Naive thymus-derived CD8-positive, alpha-beta T cell (primary cell): ENCODE results near the gene SLC9B2. TPM values are rescaled to one million over a fixed set of nuclear protein-coding genes. Genes with fewer than 3 reads are reported as not detected.

ENCODE experiments used
- ATAC-seq, 2 donors: fragments of 150-1000 bp; cut with Tn5 transposase in 1 of 2; sonication (Bioruptor Pico), chemical (Tn5 transposase) in 1 of 2; 1 replicate in 1 of 2; 2 replicates in 1 of 2; pipeline ENCODE4 v1.10.0; 2021; ENCODE audit warnings: mild to moderate bottlenecking in 2 of 2, moderate library complexity in 2 of 2
- POLR2A ChIA-PET: fragments of 350-600 bp; sonication (Branson Sonifier 250); formaldehyde crosslinking; loops from one replicate; lab custom pipeline; 2021; ENCODE audit warnings: antibody characterized with exemption; lab: Charles Lee
- DNase-seq, 10 donors: peaks; one replicate each; pipeline versions ENCODE4 v3.0.0 to v3.0.0-alpha.2; 2020 to 2022
- H3K27ac Mint-ChIP-seq, 10 donors: one replicate each; pipeline ENCODE4 v1.8.0; 2020 to 2022; ENCODE audit warnings: mild to moderate bottlenecking in 10 of 10, mixed read lengths in 10 of 10, moderate library complexity in 4 of 10, inconsistent platforms in 1 of 10
- H3K27me3 Mint-ChIP-seq, 5 donors: one replicate each; pipeline ENCODE4 v1.8.0; 2021 to 2022; ENCODE audit warnings: mixed read lengths in 5 of 5
- H3K36me3 Mint-ChIP-seq, 3 donors: one replicate each; pipeline ENCODE4 v1.8.0; 2020 to 2022; ENCODE audit warnings: mixed read lengths in 3 of 3, mild to moderate bottlenecking in 2 of 3, inconsistent platforms in 1 of 3
- H3K4me1 Mint-ChIP-seq, 4 donors: one replicate each; pipeline ENCODE4 v1.8.0; 2021 to 2022; ENCODE audit warnings: mixed read lengths in 4 of 4
- H3K4me3 Mint-ChIP-seq, 10 donors: one replicate each; pipeline ENCODE4 v1.8.0; 2020 to 2022; ENCODE audit warnings: mild to moderate bottlenecking in 10 of 10, mixed read lengths in 10 of 10, moderate library complexity in 6 of 10, inconsistent platforms in 1 of 10
- H3K9me3 Mint-ChIP-seq, 9 donors: one replicate each; pipeline ENCODE4 v1.8.0; 2020 to 2022; ENCODE audit warnings: mixed read lengths in 9 of 9, mild to moderate bottlenecking in 3 of 9, inconsistent platforms in 1 of 9, moderate library complexity in 1 of 9
- polyA plus RNA-seq, 3 donors: library from polyadenylated mRNA; unstranded; fragments of 300-500 nt; fragmentation: Illumina TruSeq; gene quantifications; one replicate each; pipeline ENCODE4 v1.2.3, GENCODE V29; 2021
- total RNA-seq, 8 experiments: library from RNA in 2 of 8; stranded (reverse) in 2 of 8; gene quantifications; one replicate each; pipeline ENCODE4 v1.2.3 and lab custom pipeline; 2021 to 2026

SLC9B2 gene
- total and polyA plus RNA-seq, 5 experiments from 2014 or later = 13.8 to 24.9 (median 15.1) TPM

- no peaks in the 10 kb centered on the region for H3K9me3 Mint-ChIP-seq
- H3K4me1 Mint-ChIP-seq = peaks cover 0 to 2% (median 0%) of the 10 kb centered on the region in 4 donors
- no peaks in the 10 kb centered on the region for H3K27me3 Mint-ChIP-seq
- H3K4me3 Mint-ChIP-seq = no peak overlapping the region
- H3K36me3 Mint-ChIP-seq = peaks cover 9 to 39% (median 22%) of the 10 kb centered on the region in 3 donors
- ATAC-seq (peak; percentile 42 to 50), DNase-seq (no peak)
- H3K27ac Mint-ChIP-seq = no peak overlapping the region
- POLR2A ChIA-PET = no interaction called here
These were observed 44.0 kb downstream of the SLC9B2 start for GRCh38 chr4:103032574-103032973.

DNA sequence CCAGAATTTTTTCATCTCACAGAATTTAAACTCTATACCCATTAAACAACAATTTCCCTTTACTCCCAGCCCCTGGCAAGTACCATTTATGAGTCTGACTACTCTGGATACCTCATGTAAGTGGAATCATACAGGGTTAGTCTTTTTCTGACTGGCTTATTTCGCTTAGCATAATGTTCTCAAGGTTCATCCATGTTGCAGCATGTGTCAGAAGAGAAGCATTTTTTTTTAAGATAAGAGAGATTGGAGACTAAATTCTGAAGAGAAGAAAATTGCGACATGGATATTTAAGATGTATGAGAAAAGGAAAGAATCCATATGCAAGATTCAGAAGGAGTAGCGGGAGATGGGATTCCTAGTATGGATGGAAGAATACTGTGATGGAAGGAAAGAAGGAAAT lies 45.8 kb downstream of the SLC9B2 start:
- Mint-ChIP-seq H3K27ac (no peak overlapping the region), H3K9me3 (no peaks in the 10 kb centered on the region), H3K4me3 (no peak overlapping the region), H3K27me3 (no peaks in the 10 kb centered on the region), H3K4me1 (peaks cover 0 to 2% (median 0%) of the 10 kb centered on the region in 4 donors), H3K36me3 (peaks cover 9 to 33% (median 11%) of the 10 kb centered on the region in 3 donors)
- ATAC-seq (no peak), DNase-seq (no peak)
- POLR2A ChIA-PET = no interaction called here

DNA sequence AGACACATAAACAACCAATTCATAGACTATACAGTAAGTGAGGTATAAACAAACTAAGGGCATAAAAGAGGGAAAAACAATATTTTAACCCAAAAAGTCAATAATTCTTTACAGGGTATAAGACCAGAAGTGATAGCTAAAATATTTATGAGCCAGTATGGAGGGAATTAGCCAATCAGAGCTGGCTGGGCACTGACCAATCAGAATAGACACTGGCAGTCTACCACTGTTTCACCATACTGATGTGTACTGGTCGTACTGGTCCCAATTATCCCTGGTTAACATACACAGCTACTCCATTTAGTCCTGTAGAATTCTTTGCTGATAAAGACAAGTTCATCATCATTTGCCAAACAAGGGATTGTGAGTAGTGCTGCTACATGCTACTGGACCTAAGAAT lies 47.3 kb downstream of the SLC9B2 start:
- peaks cover 4 to 30% (median 7%) of the 10 kb centered on the region in 3 donors for H3K36me3 Mint-ChIP-seq
- DNase-seq (no peak), ATAC-seq (no peak)
- H3K4me1 Mint-ChIP-seq = peaks cover 0 to 2% (median 0%) of the 10 kb centered on the region in 4 donors
- POLR2A ChIA-PET = no interaction called here
- no peak overlapping the region for H3K27ac Mint-ChIP-seq
- no peaks in the 10 kb centered on the region for H3K27me3 Mint-ChIP-seq
- H3K4me3 Mint-ChIP-seq = no peak overlapping the region
- no peaks in the 10 kb centered on the region for H3K9me3 Mint-ChIP-seq

- Mint-ChIP-seq H3K27ac (no peak overlapping the region), H3K4me1 (no peaks in the 10 kb centered on the region), H3K9me3 (no peaks in the 10 kb centered on the region), H3K36me3 (peaks cover 4 to 25% (median 7%) of the 10 kb centered on the region in 3 donors), H3K4me3 (no peak overlapping the region), H3K27me3 (no peaks in the 10 kb centered on the region)
- POLR2A ChIA-PET = no interaction called here
- ATAC-seq = no peak
- DNase-seq = no peak
These were observed 49.7 kb downstream of the SLC9B2 start for GRCh38 chr4:103026868-103027267.

- DNase-seq = no peak
- Mint-ChIP-seq H3K4me3 (no peak overlapping the region), H3K4me1 (peaks cover under 1 to 5% (median 3%) of the 10 kb centered on the region in 4 donors), H3K27ac (peak overlapping the region in 1 of 10 donors; percentile 24), H3K36me3 (peaks cover 0 to 16% (median 7%) of the 10 kb centered on the region in 3 donors), H3K9me3 (no peaks in the 10 kb centered on the region), H3K27me3 (no peaks in the 10 kb centered on the region)
- POLR2A ChIA-PET = no interaction called here
- ATAC-seq = no peak
These were observed 51.6 kb downstream of the SLC9B2 start for GRCh38 chr4:103024996-103025395.

DNA sequence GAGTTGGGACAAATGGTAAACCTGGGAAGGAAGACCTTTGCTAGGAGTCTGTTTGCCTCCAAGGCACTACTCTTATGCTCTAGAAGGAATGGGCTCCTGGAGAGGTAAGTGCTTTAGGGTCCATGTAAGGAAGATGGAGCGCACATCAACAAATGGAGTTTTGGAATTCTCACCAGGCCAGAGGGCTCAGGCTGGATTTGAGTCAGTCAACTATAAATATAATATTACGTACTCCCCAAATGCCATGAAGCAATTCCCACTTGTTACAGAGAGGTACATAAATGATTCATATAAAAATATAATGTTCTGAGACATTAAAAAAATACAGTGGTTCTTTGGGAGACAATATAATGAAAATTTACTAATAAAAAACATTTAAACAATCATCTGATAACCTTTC lies 55.4 kb downstream of the SLC9B2 start:
- Mint-ChIP-seq H3K27ac (peak overlapping the region in 3 of 10 donors; percentile 96 to 99 (median 99)), H3K27me3 (no peaks in the 10 kb centered on the region), H3K36me3 (peaks cover 0 to 6% (median 3%) of the 10 kb centered on the region in 3 donors), H3K4me1 (peaks cover 4 to 27% (median 19%) of the 10 kb centered on the region in 4 donors), H3K9me3 (no peaks in the 10 kb centered on the region), H3K4me3 (peak overlapping the region in 7 of 10 donors; percentile 13 to 95 (median 26))
- DNase-seq (no peak), ATAC-seq (no peak)
- POLR2A ChIA-PET = no interaction called here

GRCh38 chr4:103019308-103020124 lies 57.0 kb downstream of the SLC9B2 start, which contains the start of gene SLC9B1:
TSS of gene SLC9B1 (minus strand) at chr4:103019705. CDS start at chr4:102991711, 27,994 bp downstream.
- ATAC-seq (peak; percentile 95 to 96), DNase-seq (peak; percentile 88 to 96 (median 92))
- H3K9me3 Mint-ChIP-seq = no peaks in the 10 kb centered on the region
- peak within 1 kb of the TSS in 5 of 10 donors; percentile 96 to 100 (median 99) for H3K27ac Mint-ChIP-seq
- peaks cover 4 to 27% (median 19%) of the 10 kb centered on the region in 4 donors for H3K4me1 Mint-ChIP-seq
- H3K4me3 Mint-ChIP-seq = peak within 1 kb of the TSS; percentile 86 to 96 (median 92)
- no peaks in the 10 kb centered on the region for H3K27me3 Mint-ChIP-seq
- POLR2A ChIA-PET = interaction anchor here (0.5 to 2.2 kb wide), 8 partner anchors 56 to 1994 kb away, joined by 3 to 11 read pairs (median 5); partner anchors contain the start of genes CISD2, MANBA, SLC39A8 and SLC9B2
- no peaks in the 10 kb centered on the region for H3K36me3 Mint-ChIP-seq

- DNase-seq (peak in 4 of 10 donors; percentile 2 to 15 (median 7)), ATAC-seq (no peak)
- Mint-ChIP-seq H3K27me3 (no peaks in the 10 kb centered on the region), H3K36me3 (no peaks in the 10 kb centered on the region), H3K4me3 (peak overlapping the region; percentile 86 to 96 (median 92)), H3K9me3 (no peaks in the 10 kb centered on the region), H3K27ac (peak overlapping the region in 5 of 10 donors; percentile 96 to 100 (median 99)), H3K4me1 (peaks cover 4 to 27% (median 19%) of the 10 kb centered on the region in 4 donors)
- POLR2A ChIA-PET = interaction anchor here (1.0 to 2.2 kb wide), 6 partner anchors 10 to 673 kb away, joined by 3 to 10 read pairs (median 6); partner anchors contain the start of genes MANBA, SLC39A8, SLC9B2 and UBE2D3
These were observed 57.9 kb downstream of the SLC9B2 start for GRCh38 chr4:103018391-103019307.

DNA sequence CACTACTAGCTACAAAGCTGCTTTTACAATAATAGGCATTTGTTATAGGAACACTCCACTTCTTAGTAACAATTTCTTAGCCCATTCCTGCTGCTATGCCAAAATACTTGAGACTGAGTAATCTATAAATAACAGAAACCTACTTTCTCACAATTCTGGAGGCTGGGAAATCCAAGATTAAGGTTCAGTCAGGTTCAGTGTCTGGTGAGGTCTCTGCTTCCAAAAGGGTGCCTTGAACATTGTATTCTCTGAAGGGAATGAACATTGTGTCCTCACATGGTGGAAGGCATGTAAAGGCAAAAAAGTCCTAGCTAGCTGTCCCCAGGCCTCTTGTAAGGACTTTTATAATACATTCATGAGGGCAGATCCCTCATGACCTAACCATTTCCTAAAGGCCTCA lies 64.0 kb downstream of the SLC9B2 start:
- peaks cover 0 to 3% (median 0%) of the 10 kb centered on the region in 4 donors for H3K4me1 Mint-ChIP-seq
- ATAC-seq = no peak
- H3K27ac Mint-ChIP-seq = peak overlapping the region in 1 of 10 donors; percentile 13
- H3K36me3 Mint-ChIP-seq = no peaks in the 10 kb centered on the region
- POLR2A ChIA-PET = no interaction called here
- H3K9me3 Mint-ChIP-seq = no peaks in the 10 kb centered on the region
- no peaks in the 10 kb centered on the region for H3K27me3 Mint-ChIP-seq
- no peak overlapping the region for H3K4me3 Mint-ChIP-seq
- no peak for DNase-seq

- ATAC-seq (no peak), DNase-seq (no peak)
- peaks cover 0 to 3% (median 0%) of the 10 kb centered on the region in 4 donors for H3K4me1 Mint-ChIP-seq
- H3K27me3 Mint-ChIP-seq = no peaks in the 10 kb centered on the region
- H3K9me3 Mint-ChIP-seq = no peaks in the 10 kb centered on the region
- POLR2A ChIA-PET = no interaction called here
- H3K4me3 Mint-ChIP-seq = no peak overlapping the region
- H3K36me3 Mint-ChIP-seq = no peaks in the 10 kb centered on the region
- H3K27ac Mint-ChIP-seq = peak overlapping the region in 1 of 10 donors; percentile 13
These were observed 64.5 kb downstream of the SLC9B2 start for GRCh38 chr4:103012060-103012459.

- POLR2A ChIA-PET = no interaction called here
- DNase-seq (no peak), ATAC-seq (no peak)
- H3K27ac Mint-ChIP-seq = no peak overlapping the region
- no peaks in the 10 kb centered on the region for H3K36me3 Mint-ChIP-seq
- H3K27me3 Mint-ChIP-seq = no peaks in the 10 kb centered on the region
- no peak overlapping the region for H3K4me3 Mint-ChIP-seq
- H3K4me1 Mint-ChIP-seq = peaks cover 0 to 3% (median 0%) of the 10 kb centered on the region in 4 donors
- H3K9me3 Mint-ChIP-seq = no peaks in the 10 kb centered on the region
These were observed 65.1 kb downstream of the SLC9B2 start for GRCh38 chr4:103011378-103012025.

- ATAC-seq (no peak), DNase-seq (no peak)
- no peak overlapping the region for H3K4me3 Mint-ChIP-seq
- H3K9me3 Mint-ChIP-seq = no peaks in the 10 kb centered on the region
- H3K4me1 Mint-ChIP-seq = peaks cover 0 to 3% (median 0%) of the 10 kb centered on the region in 4 donors
- no peaks in the 10 kb centered on the region for H3K27me3 Mint-ChIP-seq
- H3K36me3 Mint-ChIP-seq = no peaks in the 10 kb centered on the region
- POLR2A ChIA-PET = no interaction called here
- H3K27ac Mint-ChIP-seq = no peak overlapping the region
These were observed 65.8 kb downstream of the SLC9B2 start for GRCh38 chr4:103010804-103011203.
